Liver (tissue), 3 donors: Measurements from ENCODE around the gene ASAP2.

Experiments
- GABPA ChIP-seq, 2 donors: IDR thresholded peaks in 1 of 2; conservative IDR thresholded peaks in 1 of 2; 2 replicates each; pipeline ENCODE4 v1.6.1; 2016; ENCODE audit warnings: antibody characterized with exemption in 2 of 2, mild to moderate bottlenecking in 1 of 2, moderate library complexity in 1 of 2
- HNF4G ChIP-seq: IDR thresholded peaks from 2 replicates; pipeline ENCODE4 v1.6.1; 2016; ENCODE audit warnings: antibody characterized with exemption
- TF ChIP-seq, protein P1 (sequence below): IDR thresholded peaks from 2 replicates; pipeline ENCODE4 v1.6.1; 2016; ENCODE audit warnings: antibody characterized with exemption
- TF ChIP-seq, protein P2 (sequence below): IDR thresholded peaks from 2 replicates; pipeline ENCODE4 v1.6.1; 2016; ENCODE audit warnings: antibody characterized with exemption
- TF ChIP-seq, protein P3 (sequence below): fragments of 150-350 bp; IDR thresholded peaks from 2 replicates; pipeline ENCODE4 v1.5.1; 2017; ENCODE audit warnings: improper control_type of control experiment, low read depth, low read length; ENCODE audit not compliant: missing input control
- donor health status: healthy.
- donor health status: healthy.

DNA sequence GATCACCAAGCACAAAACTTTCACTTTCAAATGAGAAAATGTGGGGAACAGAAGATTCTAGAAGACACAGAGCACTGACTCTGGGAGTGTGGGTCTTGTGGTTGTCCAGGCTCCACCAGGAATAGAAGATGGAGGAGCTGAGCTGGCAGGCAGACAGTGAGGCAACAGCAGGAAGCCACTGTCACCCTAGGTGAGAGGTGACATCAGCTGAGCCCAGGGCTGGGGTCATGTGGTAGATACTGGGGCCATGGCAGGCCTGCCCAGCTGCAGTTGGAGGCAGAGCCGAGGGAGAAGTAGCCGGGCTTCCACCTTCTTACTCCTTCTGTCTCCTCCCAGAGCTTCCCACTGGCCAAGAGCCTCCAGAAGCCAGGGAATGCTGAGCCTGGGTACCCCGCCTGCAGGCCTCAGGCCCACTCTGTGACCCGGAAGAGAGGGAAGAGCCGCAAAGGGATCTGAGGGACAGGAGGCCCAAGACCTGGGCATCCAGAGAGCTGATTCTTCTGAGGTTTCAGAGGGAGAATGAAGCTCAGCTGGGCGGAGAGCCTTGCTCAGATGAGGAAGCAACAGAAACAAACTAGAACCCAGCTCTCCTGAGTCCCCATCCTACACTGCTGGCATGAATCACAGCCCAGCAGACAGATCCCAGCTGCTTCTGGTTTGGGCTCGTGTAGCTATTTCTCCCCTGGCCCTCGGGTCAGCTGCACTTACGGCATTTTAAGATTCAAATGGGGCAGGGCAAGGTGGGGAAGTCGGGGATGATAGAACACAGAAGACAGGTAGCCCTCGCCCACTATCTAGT is 39.8 kb upstream of the ASAP2 start:
- TF ChIP-seq, protein P1, sequence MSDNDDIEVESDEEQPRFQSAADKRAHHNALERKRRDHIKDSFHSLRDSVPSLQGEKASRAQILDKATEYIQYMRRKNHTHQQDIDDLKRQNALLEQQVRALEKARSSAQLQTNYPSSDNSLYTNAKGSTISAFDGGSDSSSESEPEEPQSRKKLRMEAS = no peak
- TF ChIP-seq, protein P2, sequence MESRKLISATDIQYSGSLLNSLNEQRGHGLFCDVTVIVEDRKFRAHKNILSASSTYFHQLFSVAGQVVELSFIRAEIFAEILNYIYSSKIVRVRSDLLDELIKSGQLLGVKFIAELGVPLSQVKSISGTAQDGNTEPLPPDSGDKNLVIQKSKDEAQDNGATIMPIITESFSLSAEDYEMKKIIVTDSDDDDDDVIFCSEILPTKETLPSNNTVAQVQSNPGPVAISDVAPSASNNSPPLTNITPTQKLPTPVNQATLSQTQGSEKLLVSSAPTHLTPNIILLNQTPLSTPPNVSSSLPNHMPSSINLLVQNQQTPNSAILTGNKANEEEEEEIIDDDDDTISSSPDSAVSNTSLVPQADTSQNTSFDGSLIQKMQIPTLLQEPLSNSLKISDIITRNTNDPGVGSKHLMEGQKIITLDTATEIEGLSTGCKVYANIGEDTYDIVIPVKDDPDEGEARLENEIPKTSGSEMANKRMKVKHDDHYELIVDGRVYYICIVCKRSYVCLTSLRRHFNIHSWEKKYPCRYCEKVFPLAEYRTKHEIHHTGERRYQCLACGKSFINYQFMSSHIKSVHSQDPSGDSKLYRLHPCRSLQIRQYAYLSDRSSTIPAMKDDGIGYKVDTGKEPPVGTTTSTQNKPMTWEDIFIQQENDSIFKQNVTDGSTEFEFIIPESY = no peak
- TF ChIP-seq HNF4G = no peak
- TF ChIP-seq, protein P3, sequence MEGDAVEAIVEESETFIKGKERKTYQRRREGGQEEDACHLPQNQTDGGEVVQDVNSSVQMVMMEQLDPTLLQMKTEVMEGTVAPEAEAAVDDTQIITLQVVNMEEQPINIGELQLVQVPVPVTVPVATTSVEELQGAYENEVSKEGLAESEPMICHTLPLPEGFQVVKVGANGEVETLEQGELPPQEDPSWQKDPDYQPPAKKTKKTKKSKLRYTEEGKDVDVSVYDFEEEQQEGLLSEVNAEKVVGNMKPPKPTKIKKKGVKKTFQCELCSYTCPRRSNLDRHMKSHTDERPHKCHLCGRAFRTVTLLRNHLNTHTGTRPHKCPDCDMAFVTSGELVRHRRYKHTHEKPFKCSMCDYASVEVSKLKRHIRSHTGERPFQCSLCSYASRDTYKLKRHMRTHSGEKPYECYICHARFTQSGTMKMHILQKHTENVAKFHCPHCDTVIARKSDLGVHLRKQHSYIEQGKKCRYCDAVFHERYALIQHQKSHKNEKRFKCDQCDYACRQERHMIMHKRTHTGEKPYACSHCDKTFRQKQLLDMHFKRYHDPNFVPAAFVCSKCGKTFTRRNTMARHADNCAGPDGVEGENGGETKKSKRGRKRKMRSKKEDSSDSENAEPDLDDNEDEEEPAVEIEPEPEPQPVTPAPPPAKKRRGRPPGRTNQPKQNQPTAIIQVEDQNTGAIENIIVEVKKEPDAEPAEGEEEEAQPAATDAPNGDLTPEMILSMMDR = no peak
- no peak for TF ChIP-seq GABPA (IDR thresholded peaks at IDR 0.05 in 1 of 2, conservative IDR thresholded peaks at IDR 0.05 in 1 of 2)
